Activated T-helper 1 cell treated with anti-CD3 and anti-CD28 coated beads, Interleukin-2, amount 50 U/mL, for 16 hours (primary cell): ENCODE results near the gene ORAI1.
A peak's percentile ranks its signal among the peaks of the same experiment; 100 is the strongest.
"Not testable (repeated sequence)": the region's sequence is repeated elsewhere in the genome, so short reads cannot be mapped to it uniquely, and the experiment has no call there.

Experiments
- DNase-seq, 2 donors: peaks; one replicate each; pipeline ENCODE4 v3.0.0-alpha.2; 2020; ENCODE audit warnings: low read depth in 1 of 2, low spot score in 1 of 2

Gene ORAI1

GRCh38 chr12:121626087-121626852 lies at the start of gene ORAI1:
TSS of gene ORAI1 (plus strand) at chr12:121626530.
- DNase-seq: peak; percentile 91 to 94

- no peak for DNase-seq
Observed at GRCh38 chr12:121576851-121577391, 49.4 kb upstream of the ORAI1 start.

DNA sequence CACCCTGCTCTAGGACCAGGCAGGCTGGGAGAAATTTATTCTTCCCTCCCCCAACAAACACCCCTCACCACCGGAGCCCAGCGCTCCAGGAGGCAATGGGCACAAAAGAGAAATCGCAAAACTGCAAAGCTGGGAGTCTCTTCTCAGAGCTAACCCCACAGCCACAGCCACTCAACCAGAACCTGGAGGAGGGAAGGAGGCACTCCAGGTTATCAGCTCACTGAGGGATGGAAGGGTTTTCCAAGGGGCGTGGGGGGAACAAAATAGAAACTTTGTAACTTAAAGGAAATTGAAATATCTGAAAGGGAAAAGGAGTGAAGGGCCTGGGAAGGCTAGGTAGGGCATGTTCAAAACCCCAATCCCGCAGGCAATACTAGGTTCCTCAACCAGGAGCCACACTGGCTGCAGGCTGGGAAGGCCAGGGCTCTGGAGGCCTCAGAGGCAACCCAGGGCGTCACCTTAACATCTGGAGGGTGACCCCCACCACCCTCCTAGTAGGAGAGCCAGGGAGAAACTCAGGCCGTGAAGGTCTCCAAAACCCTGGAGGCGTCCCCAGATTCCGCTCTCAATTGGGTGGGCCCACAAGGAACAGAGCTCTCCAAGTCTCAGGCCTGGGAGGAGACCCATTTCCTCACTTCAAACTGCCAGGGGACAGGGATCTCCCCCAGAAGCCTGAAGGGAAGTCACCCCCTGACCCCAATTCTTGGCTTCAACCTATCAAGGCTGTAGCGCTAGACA lies 48.7 kb upstream of the ORAI1 start:
- DNase-seq: no peak

DNA sequence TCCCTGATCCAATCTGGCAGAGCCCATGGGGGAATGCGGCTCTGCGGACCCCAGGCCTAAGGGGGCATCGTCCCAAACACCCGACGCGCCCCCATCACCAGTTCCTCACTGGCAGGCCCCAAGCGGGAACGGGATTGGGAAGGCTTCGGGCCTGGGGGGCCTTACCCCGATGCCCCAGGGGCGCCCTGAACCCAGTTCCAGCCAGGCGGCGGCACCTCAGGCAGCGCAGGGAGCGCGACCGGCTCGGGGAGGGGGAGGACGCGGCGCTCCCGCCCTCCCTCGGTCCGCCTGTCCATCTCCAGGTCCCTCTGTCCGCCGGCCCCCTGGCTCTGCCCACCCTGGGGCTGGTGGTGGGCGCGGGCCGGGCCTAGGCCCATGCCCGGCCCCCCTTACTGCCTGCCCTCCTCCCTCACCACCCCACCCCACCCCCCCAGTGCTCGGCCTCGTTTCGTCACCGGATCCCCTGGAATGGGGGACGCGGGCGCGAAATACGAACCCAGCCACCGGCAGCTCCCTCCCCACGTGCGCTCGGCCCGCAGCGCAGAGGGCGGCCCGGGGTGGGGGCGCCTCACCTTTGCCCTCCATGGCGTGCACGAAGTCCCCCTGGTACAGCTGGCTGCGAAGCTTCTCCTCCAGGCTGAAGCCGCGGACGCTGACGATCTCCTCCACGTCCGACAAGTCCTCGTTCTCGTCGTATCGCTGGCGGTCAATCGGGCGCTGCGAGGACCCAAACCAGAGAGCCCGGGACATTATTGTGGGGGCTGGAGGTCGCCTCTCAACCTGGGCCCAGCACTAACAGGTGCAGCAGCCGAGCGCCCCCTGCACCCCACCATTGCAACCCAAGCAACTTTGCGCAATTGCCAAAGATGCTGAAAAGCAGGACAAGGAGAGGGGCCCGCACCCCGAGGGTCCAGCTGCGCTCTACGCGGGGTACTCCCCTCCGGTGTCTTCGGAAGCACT lies 47.8 kb upstream of the ORAI1 start:
- no peak for DNase-seq

DNA sequence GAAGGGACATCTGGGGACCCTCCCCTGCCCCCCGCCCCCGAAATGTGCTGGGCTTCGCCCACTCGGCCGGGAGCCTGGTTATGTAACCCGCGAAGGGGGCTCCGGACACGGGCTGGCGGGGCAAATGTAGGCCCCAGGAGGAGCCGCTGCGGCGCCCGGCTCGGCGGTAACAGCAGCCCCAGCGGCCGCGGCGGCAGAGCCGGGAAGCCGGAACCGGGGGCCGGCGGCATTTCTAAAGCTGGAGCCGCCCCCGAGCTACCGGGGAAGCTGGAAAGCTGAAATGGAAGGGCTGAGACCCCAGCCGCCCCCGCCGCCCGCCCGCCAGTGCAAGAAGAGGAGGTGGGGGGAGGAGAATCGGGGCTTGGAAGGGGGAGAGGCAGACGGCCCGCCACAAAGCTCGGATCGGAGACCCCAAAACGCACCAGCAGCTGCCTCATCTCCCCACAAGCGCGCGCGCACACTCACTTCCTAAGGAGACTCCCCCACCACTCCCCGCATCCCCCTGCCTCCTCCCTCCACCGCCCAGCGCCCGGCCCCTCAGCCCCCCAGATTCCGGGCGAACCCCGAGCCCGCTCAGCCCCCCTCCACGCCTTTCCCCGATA lies 47.0 kb upstream of the ORAI1 start:
- no peak for DNase-seq

DNA sequence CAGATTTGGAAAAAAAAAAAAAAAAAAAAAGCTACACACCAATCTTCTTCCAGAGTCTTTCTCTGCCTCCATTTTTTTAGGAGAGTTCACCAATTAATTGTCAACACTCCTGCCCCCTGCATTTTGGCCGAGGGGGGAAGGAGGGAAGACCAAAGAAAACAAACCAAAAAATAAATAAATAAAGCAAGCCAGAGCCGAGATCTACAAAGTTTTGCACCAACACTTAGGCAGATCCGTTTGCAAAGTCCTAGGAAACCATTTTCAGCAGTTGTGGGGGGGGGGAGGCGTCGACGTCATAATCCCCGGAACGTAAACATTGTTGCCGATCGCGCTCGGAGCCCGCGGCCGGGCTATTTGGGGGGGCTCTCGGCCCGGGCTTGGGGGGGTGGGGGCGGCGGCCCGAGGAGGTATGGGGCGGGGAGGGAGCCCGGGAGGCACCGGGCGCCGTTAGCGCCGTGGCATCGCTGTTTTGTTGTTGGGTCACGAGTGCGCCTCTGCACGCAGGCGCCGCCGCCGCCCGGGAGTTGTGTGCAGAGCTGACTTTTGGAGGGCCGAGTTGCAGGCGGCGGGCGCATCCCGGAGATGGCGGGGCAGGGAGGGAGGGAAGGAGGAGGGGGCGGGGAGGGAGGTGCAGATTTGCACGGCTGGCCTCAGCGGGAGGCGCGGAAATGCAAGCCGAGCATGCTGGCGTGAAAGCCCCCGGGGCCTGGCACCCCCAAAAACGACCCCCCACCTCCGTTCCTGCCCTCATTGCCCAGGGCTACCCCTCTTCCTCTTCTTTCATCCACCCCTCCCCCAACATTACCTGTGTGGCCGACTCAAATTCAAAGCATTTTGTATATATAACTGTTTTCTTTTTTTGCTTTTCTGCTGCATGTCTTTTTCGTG lies 46.1 kb upstream of the ORAI1 start:
- DNase-seq: peak; percentile 53 to 69

DNA sequence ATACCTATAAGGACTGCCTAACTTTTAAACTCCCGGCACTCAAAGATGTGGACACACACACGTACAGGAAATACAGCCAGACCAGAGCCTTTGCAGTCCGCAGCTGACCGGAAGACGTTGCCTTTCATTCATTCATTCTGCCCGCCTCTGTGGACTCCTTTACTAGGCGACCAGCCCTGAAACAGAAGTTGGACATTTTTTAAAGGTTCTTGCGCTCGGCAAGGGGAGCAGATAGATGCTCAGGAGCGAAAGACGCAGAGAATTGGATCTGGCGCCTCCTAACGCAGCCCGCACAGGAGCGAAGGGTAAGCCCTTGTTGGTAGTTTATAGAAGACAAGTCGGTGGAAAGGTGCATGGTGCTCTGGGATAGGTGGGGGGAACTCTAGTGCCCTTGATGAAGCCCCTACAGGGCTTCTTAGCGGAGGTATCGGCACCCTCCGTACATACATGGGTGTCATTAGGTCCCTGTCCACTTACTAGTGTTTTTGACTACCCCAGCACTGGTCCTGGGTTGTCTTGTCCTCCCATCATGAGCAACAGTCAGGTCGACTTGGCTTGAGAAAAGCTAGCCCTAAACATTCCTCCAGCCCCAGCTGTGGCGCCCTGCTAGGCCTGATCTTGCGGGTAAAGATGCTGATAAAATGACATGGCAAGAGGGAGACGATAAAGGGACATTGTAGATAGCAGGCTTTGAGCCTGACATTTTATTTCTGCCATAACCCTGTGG lies 45.2 kb upstream of the ORAI1 start, which contains the start of gene KDM2B:
Gene KDM2B (minus strand): TSS at position 65 of the 727 bp plus-strand sequence. CDS start 112 bp downstream, outside the sequence.
- DNase-seq: no peak

GRCh38 chr12:121581686-121582429 lies 44.5 kb upstream of the ORAI1 start:
- DNase-seq: no peak

DNA sequence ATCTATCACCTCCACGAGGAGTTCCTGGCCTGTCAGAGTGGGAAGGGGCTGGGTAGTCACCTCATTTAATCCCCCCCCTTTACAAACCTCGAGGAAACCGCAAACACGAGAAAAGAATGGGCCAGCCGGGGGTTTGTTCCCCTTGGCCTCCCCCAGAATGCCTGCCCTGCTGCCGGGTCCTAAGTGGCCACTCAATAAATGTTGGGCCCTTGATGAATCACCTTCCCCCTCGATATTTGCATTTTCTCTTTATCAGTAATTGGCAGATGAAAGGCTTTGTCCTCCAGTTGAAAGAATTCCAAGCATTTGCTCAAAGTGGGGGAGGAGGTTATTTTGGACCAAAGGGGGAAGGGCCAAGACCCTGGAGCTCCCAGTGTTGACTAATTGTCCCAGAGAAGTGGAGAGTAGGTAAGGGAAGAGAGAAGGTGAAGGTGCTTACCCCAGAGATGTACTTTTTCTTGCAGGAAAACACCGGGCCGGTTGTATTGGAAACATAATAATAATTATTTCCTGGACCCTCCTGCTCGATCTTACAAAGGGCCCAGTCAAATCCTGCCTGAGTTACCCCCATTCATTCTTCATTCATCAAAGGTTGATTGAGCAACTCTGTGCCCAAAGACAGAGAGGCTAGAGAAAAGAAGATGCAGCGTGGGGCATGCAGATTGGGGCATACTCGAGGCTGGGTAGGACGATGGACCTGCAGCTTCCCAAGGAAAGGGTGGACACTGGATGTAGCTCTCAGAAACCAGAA lies 43.6 kb upstream of the ORAI1 start:
- DNase-seq: no peak

- not testable (repeated sequence) for DNase-seq
Observed at GRCh38 chr12:121583334-121583661, 43.0 kb upstream of the ORAI1 start.

- DNase-seq: not testable (repeated sequence)
Observed at GRCh38 chr12:121584885-121585284, 41.4 kb upstream of the ORAI1 start.

DNA sequence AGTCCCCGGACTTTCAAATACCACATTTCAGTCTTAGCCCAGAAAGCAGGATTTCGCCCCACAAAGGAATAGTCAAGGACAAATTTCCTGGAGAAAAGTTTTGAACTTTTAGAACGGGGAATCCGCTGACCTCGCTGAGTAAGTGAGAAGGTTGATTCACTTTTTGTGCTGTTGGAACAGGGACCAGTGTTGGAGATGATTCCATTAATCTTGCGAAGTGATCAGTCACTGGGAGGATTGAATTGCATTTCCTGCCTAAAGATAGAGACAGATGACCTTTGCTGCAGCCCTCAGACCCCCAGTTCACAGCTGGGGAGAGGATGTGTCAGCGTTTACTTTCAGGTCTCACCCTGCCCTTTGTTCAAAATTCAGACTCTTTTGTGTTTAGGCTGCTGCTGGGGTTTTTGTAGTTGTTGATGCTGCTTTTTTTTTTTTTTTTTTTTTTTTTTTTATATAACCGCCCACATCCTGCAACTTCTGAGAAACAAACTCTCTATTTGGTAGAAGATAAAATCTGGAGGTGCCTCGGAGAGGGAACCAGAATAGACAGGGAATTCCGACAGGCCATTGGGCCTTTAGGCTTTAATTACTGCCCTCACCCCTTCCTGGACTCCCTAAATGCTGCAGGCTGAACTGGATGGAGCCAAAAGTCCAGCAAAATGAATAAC lies 35.7 kb upstream of the ORAI1 start:
- peak; percentile 29 to 44 for DNase-seq

- DNase-seq: no peak
Observed at GRCh38 chr12:121592320-121592719, 34.0 kb upstream of the ORAI1 start.

GRCh38 chr12:121595520-121595919 lies 30.8 kb upstream of the ORAI1 start:
- no peak for DNase-seq

DNA sequence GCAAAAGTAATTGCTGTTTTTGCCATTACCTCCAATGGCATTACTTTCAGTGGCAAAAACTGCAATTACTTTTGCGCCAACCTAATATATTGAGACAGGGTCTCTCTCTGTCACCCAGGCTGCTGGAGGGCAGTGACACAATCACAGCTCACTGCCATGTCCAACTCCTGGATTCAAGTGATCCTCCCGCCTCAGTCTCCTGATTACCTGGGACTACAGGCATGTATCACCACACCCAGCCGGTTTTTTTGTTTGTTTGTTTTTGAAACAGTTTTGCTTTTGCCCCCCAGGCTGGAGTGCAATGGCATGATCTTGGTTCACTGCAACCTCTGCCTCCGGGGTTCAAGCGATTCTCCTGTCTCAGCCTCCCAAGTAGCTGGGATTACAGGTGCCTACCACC lies 29.8 kb upstream of the ORAI1 start:
- no peak for DNase-seq

GRCh38 chr12:121600702-121601336 lies 25.5 kb upstream of the ORAI1 start:
- DNase-seq: no peak

DNA sequence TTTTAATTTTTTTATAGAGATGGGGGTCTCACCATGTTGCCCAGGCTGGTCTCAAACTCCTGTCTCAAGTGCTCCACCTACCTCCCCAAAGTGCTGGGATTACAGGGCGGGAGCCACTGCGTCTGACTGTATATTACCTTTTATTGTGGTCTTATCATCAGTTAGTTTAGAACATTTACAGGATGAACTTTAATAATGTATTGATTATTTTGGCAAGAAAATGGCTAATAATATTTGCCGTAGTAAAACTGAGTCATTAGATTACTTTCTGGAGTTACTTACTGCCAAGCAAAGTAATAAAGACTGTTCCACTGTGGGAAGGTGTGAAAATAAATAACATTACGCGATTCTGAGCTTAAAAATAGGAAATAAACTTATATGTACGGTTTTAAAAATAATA lies 23.6 kb upstream of the ORAI1 start:
- DNase-seq: no peak
